ENCODE results near the gene BCL2L1. TPM values are rescaled to one million over a fixed set of nuclear protein-coding genes. Genes with fewer than 3 reads are reported as not detected.

Gene BCL2L1
- 60.0 and 74.6 TPM in 2 replicates for total RNA-seq (ENCODE audit: low replicate concordance)

DNA sequence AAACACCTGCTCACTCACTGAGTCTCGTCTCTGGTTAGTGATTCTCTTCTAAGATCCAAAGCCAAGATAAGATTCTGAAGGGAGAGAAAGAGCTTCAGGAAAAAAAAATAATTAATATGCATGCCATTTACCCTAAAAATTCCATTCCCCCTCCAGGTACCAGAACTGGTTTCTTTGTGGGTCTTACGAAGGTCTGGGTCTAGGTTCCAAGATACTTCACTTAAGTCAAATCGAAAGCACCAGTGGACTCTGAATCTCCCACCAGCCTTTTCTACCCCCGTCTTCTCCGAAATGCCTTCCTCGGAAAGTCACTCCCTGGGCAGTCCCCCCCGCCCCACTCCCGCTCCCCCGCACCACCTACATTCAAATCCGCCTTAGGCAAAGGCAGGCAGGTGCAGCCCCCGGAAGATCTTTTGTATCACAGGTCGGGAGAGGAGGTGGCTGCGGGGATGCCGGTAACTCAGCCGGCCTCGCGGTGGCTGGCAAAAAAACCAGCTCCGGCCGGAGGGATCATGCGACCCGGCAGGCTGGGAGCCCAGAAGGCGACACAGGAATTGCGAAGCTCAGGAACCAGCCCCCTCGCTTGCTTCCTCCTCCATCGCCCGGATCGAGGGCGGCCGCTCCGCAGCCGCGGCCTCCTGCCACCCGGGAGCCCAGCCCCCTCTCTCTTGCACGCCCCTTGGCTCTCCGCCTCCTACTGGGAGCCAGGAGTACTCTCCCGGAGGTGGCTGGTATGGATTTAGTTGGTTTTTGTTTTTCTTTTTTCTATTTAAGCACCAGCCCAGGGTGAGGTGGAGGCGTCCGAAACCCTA lies at the start of gene BCL2L1:
Gene BCL2L1, minus strand, starts transcription at position 612 of the 812 bp plus-strand sequence. CDS start 650 bp downstream, outside the sequence.
- DNase-seq (ENCODE audit: low spot score): peak; percentile 92

GRCh38 chr20:31770243-31770642 lies 47.6 kb upstream of the BCL2L1 start:
- Histone ChIP-seq H3K9me3 (ENCODE audit: low read depth) (no peaks in the 10 kb centered on the region), H3K79me2 (ENCODE audit: low read depth) (peaks cover 17% of the 10 kb centered on the region), H3K9ac (no peak overlapping the region), H2AFZ (replicated peaks) (no peak overlapping the region), H3K27ac (no peak overlapping the region), H3K36me3 (peaks cover 33% of the 10 kb centered on the region), H4K20me1 (ENCODE audit: low read depth) (peaks cover 13% of the 10 kb centered on the region), H3K27me3 (no peaks in the 10 kb centered on the region), H3K4me2 (no peak overlapping the region), H3F3A (ENCODE audit: low read depth) (no peaks in the 10 kb centered on the region), H3K4me1 (no peaks in the 10 kb centered on the region), H3K4me3 (no peak overlapping the region)
- H3K27ac Mint-ChIP-seq: no peak overlapping the region
- TF ChIP-seq EZH2phosphoT487 (IDR thresholded peaks at IDR 0.05): no peak
- TF ChIP-seq EZH2 (IDR thresholded peaks at IDR 0.05): no peak
- TF ChIP-seq, protein P1, sequence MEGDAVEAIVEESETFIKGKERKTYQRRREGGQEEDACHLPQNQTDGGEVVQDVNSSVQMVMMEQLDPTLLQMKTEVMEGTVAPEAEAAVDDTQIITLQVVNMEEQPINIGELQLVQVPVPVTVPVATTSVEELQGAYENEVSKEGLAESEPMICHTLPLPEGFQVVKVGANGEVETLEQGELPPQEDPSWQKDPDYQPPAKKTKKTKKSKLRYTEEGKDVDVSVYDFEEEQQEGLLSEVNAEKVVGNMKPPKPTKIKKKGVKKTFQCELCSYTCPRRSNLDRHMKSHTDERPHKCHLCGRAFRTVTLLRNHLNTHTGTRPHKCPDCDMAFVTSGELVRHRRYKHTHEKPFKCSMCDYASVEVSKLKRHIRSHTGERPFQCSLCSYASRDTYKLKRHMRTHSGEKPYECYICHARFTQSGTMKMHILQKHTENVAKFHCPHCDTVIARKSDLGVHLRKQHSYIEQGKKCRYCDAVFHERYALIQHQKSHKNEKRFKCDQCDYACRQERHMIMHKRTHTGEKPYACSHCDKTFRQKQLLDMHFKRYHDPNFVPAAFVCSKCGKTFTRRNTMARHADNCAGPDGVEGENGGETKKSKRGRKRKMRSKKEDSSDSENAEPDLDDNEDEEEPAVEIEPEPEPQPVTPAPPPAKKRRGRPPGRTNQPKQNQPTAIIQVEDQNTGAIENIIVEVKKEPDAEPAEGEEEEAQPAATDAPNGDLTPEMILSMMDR (IDR thresholded peaks at IDR 0.05): no peak
- no peaks in the 10 kb centered on the region for H3K9me3 Mint-ChIP-seq
- DNase-seq (ENCODE audit: low spot score): no peak
- peaks cover 45% of the 10 kb centered on the region for H3K36me3 Mint-ChIP-seq
- no peaks in the 10 kb centered on the region for H3K4me1 Mint-ChIP-seq
- H3K4me3 Mint-ChIP-seq: no peak overlapping the region
- peaks cover 4% of the 10 kb centered on the region for H3K27me3 Mint-ChIP-seq (ENCODE audit: insufficient read depth, low read depth)

More for the DNA sequence above, at the start of gene BCL2L1:
- peaks cover 32% of the 10 kb centered on the region for H3K4me1 ChIP-seq
- peaks cover 15% of the 10 kb centered on the region for H4K20me1 ChIP-seq (ENCODE audit: low read depth)
- H3K9me3 ChIP-seq (ENCODE audit: low read depth): no peaks in the 10 kb centered on the region
- H3K27ac ChIP-seq: peak within 1 kb of the TSS; percentile 85
- Mint-ChIP-seq H3K36me3 (peaks cover 17% of the 10 kb centered on the region), H3K27ac (peak within 1 kb of the TSS; percentile 99), H3K4me3 (peak within 1 kb of the TSS; percentile 93), H3K9me3 (no peaks in the 10 kb centered on the region), H3K4me1 (peaks cover 46% of the 10 kb centered on the region), H3K27me3 (ENCODE audit: insufficient read depth, low read depth) (peaks cover 4% of the 10 kb centered on the region)
- peak within 1 kb of the TSS; percentile 90 for H2AFZ ChIP-seq (replicated peaks)
- H3K79me2 ChIP-seq (ENCODE audit: low read depth): peaks cover 52% of the 10 kb centered on the region
- no peaks in the 10 kb centered on the region for H3K36me3 ChIP-seq
- TF ChIP-seq EZH2phosphoT487 (IDR thresholded peaks at IDR 0.05) (no peak), EZH2 (IDR thresholded peaks at IDR 0.05) (no peak)
- TF ChIP-seq, protein P1 (IDR thresholded peaks at IDR 0.05): peak; percentile 61
- peak within 1 kb of the TSS; percentile 75 for H3K4me2 ChIP-seq
- H3F3A ChIP-seq (ENCODE audit: low read depth): peaks cover 23% of the 10 kb centered on the region
- H3K27me3 ChIP-seq: no peaks in the 10 kb centered on the region
- peak within 1 kb of the TSS; percentile 68 for H3K4me3 ChIP-seq
- peak within 1 kb of the TSS; percentile 40 for H3K9ac ChIP-seq

GRCh38 chr20:31769681-31770080 lies 47.0 kb upstream of the BCL2L1 start:
- H3K27me3 ChIP-seq: no peaks in the 10 kb centered on the region
- H3K9me3 Mint-ChIP-seq: no peaks in the 10 kb centered on the region
- peaks cover 21% of the 10 kb centered on the region for H3K79me2 ChIP-seq (ENCODE audit: low read depth)
- H2AFZ ChIP-seq (replicated peaks): no peak overlapping the region
- H3K36me3 ChIP-seq: peaks cover 33% of the 10 kb centered on the region
- H3K4me3 ChIP-seq: no peak overlapping the region
- H3K4me1 Mint-ChIP-seq: no peaks in the 10 kb centered on the region
- H3F3A ChIP-seq (ENCODE audit: low read depth): no peaks in the 10 kb centered on the region
- H4K20me1 ChIP-seq (ENCODE audit: low read depth): peaks cover 16% of the 10 kb centered on the region
- TF ChIP-seq, protein P1 (IDR thresholded peaks at IDR 0.05): no peak
- TF ChIP-seq EZH2phosphoT487 (IDR thresholded peaks at IDR 0.05): no peak
- no peak for TF ChIP-seq EZH2 (IDR thresholded peaks at IDR 0.05)
- H3K36me3 Mint-ChIP-seq: peaks cover 43% of the 10 kb centered on the region
- no peak overlapping the region for H3K27ac ChIP-seq
- no peak overlapping the region for H3K27ac Mint-ChIP-seq
- no peaks in the 10 kb centered on the region for H3K4me1 ChIP-seq
- no peak overlapping the region for H3K4me3 Mint-ChIP-seq
- peaks cover 4% of the 10 kb centered on the region for H3K27me3 Mint-ChIP-seq (ENCODE audit: insufficient read depth, low read depth)
- H3K9ac ChIP-seq: no peak overlapping the region
- H3K9me3 ChIP-seq (ENCODE audit: low read depth): no peaks in the 10 kb centered on the region
- H3K4me2 ChIP-seq: no peak overlapping the region
- no peak for DNase-seq (ENCODE audit: low spot score)

Measured in neural progenitor cell (in vitro differentiated cells).